ENCODE results near the gene ADIPOR2.
A peak's percentile ranks its signal among the peaks of the same experiment; 100 is the strongest.

Gene ADIPOR2

DNA sequence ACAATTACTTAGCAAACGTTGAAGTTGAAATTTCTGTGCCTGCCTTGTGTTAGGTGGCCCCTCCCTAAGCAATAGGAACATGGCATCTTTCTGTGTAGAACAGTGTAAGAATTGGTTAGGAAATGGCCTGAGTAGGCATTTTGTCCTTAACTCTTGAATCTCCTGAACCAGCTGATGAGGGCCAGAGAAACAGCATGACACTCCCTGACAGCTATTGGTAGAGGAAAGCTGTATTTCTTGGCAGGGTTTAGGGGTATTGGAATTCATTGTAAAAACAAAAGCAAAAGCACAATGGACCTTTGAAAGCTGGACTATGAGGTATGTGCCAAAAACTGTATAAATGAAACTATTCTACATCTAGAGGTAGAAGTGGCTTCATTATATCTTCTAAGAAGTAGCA, 88.9 kb downstream of the ADIPOR2 start:
- no peak for DNase-seq

DNA sequence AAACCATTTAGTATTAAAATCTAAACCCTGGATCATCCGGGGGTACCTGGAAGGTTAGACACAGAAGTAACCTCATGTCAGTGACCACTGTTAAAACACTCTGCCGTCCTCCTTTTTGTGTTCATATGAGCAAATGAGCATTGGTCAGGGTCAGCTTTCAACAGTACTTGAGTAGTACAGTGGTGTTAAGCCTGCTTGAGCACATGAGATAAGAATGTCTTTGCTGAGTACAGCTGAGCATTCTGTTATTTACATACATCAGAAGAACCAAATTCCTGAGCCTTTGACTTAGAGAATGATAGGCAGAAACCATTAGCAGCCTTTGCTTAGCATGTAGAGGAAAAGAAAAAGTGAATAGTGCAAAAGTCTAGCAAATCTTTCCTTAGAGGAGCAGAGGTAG, 90.9 kb downstream of the ADIPOR2 start:
- no peak for DNase-seq

DNA sequence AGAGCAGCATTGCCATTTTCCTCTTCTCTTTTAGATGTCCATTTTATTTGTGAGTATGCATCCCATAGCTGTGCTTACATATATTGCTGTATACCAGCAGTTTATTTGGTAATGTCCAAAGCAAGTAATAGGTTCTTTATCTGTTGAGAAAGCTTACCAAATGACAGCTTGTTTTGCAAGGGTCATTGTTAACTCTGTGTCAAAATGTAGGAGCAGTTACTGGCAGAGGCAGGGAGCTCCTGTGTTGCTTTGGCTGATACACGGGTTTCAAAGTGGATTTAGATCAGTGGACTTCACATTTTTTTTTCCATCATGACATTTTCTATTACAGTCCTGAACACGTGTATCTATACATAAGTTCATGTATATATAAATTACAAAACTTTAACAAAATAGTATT, 91.3 kb downstream of the ADIPOR2 start:
- DNase-seq = no peak

DNA sequence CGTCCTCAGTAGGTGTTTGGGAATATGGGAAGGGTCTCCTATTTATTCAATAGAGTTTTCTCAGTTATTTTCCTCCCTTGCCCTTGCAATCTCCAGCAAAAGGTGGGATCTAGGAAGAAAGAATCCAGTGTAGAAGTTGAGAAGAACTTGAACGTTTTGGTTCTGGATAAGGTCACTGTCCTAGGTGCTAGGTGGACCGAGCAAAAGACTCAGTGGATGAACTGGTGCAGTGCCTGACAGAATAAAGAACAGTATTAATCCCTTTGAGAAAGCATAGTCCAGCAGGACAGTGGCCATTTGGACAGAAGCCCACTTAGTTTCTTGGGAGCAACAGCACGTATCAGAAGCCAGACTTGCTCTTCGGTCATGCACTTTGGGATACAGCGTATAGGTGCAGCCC, 96.8 kb downstream of the ADIPOR2 start:
- DNase-seq = no peak

DNA sequence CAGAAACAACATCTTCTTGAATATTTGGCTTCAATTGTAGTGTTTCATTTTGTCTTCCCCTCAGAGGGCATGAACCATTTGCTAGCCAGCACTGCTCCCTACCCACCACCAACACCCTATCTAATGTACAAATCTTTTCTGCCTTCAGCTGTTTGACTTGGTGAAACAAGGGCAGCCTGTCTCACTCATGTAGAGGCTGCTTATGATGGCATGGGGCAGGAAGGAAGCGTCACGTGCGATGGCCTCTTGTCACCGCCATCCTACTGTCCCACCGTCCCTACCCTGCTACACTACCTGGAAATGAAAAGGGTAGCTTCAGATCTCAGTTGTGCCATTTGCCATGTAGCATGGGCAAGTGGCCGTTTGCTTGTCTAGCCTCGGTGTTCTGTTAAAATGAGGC, 99.6 kb downstream of the ADIPOR2 start:
- DNase-seq = no peak

DNA sequence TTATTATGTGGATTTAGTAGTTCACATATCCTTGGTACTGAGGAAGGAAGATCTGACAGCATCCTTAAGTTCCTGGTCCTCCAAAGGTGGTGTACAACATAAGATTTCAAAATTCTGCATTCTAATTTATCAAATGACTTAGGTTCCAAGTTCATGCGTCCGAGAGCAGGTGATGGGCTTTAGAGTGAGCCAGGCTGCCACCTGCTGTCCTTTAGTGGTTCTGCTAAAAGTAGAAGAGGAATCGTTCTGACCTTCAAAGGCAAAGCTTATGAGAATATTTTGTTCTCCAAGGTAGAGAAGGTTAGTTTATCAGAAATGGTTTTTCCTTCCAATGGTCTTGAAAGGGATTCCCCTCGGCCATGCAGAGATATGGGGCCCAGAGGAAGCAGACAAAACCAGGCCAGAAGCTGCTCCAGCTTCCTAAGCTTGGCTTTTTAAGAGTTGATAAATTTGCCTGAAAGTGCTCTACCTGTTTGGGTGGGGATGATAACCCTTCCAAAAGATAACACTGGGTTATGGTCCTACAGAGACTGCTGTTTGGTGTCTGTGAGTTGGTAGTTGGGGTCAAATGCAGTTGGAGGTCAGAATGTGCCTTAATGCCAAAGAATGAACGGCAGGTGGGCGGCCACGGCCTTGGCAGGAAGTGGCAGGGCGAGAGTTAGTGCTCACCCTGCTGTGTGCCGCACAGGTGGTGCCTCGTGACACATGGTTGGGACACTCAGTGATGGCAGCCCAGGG, 100.4 kb downstream of the ADIPOR2 start:
- peak; percentile 45 to 52 for DNase-seq

DNA sequence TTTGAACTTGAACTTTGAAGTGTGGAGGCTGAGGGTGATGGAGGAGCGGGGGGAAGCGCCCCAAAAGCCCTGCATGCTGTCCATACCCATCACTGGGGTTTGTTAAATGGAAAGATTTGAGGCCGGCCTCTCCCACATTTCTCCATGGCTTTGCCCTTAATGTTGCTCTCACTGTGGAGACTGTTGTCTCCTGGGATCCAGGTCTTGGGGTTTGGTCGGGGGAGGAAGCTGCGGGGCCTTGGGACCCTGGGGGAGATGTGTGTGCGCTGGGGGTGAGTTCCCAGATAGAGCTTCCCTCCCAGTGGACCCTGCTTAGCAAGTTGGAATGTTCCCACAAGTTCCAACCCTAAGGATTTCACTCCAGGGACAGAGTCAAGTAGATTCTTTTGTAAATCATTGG, 101.5 kb downstream of the ADIPOR2 start:
- no peak for DNase-seq

DNA sequence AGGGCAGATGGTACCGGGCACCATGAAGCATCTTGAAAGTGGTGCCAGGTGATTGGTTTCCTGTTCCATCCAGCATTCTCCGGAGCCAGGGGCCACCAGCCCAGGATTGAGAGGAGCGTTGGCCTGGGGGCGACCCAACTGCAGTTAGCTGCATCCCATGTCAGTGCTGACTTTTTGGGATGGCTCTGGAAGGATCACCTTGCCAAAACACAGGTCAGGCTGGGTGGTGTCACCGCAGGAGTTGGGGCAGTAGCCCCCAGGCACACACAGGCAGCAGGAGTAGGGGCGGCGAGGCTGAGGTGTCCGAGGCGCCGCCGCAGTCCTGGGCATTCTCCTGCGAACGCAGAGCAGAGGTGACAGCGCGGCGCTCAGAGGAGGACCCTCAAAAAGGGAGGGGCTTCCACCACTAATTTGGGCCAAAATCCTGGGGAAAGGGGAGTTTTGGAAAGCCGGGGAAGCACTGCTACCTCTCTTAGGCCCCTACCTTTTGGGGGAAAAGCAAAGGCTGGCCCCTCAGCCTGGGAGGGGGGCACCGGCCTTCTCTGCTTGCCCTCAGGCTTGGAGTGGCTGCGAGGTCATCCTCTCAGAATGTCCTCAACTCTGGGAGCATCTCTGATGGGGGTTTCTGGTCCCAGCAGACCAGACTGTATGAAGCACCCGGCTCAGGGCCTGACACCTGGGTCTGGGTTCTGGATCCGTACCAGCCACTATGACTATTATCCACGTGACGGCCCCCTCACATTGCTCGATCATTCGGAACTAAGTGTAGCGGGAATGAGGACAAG, 102.7 kb downstream of the ADIPOR2 start:
- no peak for DNase-seq

DNA sequence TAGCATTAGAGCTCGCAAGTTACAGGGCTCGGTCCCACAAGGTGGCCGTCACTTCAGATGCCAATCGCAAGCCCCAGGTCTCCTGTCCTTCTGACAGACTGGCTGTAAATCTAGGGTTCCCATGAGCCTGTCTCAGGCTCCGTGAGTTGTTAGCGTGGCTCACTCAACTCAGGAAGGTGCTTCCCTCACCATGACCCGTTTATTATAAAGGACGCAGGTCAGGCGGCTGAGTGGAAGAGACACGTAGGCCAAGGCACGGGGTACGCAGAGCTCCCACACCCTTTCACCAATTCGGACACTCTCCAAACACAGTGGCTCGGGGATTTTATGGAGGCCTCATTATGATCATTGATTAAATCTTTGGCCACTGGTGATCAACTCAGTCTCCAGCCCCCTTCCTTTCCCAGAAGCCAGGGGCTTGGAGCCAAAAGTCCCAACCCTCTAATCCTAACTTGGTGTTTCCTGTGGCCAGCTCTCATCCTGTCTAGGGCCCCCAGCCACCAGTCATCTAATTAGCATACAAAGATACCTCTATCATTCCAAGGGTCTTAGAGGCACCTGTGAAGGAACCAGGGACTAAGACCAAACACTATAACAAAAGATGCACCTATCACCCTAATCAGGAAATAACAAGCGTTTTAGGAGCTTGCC, 103.7 kb downstream of the ADIPOR2 start:
- DNase-seq = no peak

DNA sequence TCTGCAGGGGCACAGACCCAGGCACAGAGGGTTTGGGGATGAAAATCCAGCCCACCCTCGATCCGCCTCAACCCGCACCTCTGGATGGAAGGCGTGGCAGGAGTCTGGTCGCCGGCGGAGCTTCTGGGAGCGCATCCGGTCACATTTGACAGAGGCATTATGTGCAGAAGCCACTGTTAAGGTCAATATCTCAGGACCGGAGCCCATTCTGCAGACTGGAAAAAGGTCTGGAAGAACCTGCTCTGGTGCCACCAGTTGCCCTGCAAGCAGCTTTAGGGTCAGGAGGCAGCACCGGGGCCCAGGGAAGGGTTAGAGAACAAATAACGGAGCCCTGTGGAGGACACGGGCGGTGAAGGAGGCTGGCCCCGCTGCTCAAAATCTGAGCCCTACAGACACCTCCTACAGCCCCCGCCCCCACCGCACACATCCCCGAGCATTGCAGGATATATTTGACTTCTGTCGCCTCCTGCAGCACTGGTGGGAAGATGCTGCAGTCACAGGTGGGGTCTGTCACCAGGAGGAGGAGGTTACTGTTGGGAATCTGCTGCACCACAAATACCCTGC, 104.4 kb downstream of the ADIPOR2 start:
- DNase-seq = no peak

DNA sequence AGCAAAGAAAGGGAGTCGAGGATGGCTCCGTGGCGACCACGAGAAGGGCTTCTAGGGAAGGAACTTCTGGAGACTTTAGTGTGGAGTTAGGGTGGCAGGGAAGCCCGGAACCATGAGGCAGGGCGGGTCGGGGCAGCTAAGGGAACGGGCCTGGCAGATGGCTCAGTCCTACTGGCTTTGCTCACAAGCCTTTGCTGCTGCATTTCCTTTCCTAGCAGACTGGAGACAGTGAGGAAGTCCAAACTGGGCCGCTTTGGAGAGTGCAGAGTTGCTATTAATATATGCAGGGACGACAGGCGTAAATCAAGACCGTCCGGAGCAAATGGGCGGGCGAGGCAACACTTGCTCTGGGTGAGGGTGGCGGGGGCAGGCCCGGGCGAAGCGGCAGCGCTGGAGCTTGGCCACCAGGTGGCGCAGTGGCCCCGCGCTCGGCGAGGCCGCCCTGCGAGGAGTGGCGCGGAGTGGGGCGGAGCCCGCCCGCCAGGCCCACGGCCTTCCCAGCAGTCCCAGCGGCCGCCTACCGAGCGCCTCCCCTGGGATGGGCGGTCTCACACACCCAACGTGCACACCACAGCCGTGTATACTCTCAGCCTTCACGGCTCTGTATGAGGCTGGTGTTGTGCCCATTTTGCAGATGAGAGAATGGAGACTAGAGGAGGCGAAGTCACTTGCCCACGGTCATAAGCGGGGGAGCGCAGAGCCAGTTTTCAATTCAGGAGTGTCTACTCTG, 105.1 kb downstream of the ADIPOR2 start:
- DNase-seq = peak; percentile 41 to 76

DNA sequence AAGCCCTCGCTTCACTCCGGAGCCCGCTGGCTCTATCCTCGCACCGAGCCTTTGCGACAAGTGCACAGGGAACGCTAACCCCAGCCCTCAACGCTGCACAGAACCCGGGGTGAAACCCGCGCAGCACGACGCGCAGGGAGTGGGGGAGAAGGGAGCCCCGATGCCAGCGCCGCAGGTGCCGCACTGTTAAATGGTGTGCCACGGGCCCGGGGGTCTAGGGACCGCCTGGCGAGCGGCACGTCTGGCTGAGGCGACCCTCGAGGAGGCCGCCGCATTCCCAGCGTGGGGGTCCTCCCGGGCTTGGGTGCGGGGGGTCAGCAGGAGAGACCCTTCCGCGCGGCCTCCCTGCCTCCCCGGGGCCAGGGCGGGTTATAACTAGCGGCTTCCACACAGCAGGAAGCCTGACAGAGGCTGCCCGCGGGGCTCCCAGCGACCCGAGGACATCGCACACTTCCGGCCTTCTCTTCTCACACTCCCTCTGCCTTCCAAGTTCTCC, 105.7 kb downstream of the ADIPOR2 start:
- peak; percentile 9 to 16 for DNase-seq

DNA sequence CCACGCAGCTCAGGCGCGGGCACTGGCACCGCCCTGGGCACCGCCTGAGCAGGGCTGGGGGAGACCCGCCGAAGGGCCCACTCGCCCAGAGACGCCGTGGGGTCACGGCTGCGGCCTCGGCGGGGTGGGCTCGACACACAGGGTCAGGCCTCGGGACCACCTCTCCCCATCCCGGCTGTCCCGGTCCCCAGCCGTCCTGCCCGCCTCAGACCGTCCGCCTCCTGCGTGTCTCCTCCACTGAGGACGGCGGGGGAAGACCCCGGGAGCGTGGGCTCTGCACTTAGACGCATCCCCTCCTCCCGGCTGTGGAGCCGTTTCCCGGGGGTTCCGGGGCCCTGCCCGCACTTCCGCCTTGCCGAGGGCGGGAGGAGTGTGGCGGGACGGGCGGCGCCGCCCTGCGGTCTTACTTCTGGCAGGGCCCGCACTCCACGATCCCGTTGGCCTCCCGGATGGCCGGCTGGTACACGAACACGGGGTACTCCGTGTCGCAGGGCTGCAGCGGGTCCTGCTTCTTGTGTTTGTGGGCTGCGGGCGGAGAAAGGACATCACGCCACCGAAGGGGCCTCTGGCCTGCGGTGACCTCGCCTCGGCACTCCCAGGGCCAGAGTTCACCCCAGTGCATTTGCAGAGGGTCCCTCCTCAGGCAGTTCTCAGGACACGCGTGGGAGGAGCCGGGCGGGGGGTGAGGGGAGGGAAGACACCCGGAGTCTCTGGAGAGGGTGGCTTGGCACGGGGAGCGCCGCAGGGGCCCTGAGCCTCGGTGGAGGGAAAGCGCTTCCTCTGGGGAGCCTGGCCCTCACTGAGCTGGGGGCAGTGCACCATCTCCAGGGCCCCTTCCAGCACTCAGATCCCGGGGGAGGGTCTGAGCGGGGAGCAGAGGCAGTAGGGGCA, 106.4 kb downstream of the ADIPOR2 start:
- DNase-seq = peak in 1 of 2 experiments; percentile 2

DNA sequence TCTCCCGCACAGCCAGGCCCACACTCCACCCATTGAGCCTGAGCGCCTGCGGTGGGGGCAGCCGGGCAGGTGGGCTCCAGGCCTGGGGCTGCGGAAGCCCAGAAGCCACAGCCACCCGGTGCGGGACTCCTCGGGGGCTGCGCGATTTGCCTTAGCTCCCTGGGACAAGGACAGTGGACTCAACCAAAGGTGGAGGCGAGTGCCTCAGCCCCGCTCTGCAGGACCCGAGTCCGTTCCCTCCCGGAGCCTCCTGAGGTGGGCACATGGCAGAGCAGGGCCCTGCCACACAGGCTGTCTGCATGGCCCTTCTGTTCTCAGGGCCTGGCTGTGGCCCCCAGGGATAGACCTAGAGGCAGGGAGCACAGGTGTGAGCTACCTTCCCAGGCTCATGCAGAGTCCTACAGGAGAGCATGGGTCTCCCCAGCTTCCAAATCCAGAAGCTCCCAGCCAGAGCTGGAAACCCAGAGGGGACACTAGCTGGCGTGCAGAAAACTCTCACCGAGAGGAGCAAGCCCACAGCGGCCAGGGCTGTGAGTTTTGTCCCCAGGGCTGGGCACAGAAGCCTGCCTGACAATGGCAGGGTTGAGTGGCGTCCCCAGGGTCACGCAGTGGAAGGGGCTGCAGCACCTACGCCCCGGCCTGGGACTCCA, 107.2 kb downstream of the ADIPOR2 start:
- DNase-seq = no peak

DNA sequence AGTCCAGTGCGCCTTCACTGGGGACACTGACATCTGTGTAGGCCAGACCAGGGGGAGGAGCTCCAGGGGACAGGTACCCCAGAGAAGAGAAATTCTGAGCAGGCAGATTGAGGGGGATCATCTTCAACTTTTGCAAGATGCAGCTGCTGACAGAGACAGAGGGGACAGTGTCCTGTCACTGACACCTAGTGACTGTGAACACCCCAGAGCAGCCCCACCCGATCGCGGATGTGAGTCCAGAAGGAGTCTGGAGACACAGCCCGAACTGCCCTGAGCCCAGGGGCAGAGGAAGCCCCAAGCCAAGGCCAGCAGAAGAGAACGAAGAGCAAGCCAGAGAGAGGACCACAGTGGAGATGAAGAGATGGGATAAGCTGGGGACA, 107.8 kb downstream of the ADIPOR2 start:
- DNase-seq = no peak

DNA sequence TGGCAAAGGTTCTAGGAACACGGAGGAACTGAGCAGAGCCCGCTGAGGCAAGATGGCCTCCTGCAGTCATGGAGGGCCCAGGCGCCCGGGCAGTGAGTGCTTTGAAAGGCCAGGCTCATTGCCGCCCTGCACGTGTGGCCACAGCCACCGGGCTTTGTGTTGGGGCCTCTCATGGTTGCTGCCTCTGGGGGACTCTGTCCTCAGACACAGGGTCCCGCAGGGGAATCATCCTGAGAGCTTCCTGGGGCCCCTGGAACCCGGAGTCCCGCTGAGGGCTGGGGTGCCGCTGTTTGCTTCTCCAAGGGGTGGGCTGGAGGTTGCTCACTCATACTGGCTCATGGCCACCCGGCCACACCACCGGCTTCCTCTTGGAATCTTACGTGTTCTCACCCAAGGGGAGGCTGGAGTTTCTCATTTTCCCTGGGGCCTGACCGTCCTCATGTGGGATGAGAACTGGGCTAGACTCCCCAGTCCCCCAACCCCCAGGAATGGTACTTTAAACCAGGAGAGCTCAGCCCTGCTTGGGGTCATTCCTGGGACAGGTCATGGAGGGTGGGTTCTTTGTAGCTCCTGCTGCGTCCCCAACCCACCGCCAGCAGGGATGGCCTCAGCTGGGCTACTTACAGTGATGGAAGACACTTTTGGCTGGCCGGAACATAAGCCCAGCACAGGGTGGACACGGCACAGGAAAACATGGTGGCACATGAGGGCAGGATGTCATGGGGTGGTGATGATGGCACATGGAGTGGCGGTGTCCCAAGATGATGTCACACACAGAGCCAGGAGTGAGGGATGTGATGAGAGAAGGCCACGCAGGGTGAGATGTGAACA, 108.4 kb downstream of the ADIPOR2 start:
- no peak for DNase-seq

DNA sequence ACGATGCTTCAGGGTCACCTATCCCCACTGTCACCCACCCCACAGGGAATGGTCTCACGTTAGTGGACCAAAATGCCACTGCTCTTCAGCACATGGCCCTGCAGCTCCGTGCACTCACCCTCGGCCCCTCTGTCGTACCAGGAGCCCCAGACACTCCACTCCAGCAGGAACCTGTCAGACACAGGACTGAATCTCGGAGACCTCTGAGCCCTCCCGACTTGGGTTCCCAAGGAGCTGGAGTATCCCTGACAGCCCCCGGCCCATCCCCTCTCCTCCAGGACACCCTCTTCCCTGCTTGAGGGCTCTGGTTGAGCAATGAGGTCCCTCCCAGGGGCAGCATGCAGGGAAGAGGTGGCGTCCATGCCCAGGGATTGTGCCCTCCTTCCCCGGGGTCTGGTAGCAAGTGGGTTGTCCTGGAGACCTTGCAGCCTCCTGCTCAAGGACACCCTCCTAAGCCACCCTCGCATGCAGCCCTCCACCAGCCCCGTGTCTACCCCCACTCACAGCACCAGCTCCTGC, 109.1 kb downstream of the ADIPOR2 start:
- DNase-seq = no peak

DNA sequence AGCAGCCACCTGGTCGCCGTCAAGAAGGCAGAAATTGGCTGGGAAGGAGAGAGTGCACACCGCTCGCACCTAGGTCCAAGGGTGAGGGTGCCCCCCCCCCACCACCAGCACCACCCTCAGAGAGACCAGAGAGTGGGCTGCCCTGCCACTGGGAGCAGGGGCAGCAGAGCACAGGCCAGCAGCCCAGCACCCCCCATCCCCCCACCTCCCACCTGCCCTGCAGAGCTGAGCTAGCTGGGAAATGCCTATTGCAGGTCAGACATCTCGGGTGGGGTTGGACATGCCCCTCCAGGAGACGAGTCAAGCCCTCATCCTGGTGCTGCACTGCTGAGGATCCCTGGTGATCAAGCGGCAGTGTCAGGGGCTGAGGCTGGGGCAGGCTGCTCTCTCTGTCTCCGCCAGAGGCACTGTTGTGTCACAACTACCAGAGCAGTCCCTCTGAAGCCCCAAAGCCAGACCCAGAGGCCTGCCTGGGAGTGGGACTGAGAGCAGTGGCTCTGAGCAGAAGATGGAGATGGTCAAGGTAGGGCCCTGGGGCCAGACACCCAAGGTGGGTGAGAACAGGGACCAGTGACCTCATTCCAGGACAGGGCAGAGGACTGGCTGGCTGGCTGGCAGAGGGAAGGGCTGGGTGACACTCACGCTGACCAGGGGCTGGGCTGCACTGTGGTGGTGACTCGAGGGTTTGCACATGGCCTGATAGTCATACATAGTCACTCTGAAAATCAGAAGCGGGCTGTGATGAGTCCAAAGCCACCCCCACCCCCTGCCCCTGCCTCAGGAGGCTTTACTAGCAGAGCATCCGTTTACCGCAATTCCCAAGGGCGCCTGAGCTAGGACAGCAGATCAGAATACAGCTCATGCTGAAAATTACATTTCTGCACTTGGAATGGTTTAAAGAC, 109.8 kb downstream of the ADIPOR2 start:
- peak; percentile 0 to 6 for DNase-seq
